ENCODE data around the gene IQCF6.
"Not testable (repeated sequence)": the region's sequence is repeated elsewhere in the genome, so short reads cannot be mapped to it uniquely, and the experiment has no call there.

The IQCF6 gene

DNA sequence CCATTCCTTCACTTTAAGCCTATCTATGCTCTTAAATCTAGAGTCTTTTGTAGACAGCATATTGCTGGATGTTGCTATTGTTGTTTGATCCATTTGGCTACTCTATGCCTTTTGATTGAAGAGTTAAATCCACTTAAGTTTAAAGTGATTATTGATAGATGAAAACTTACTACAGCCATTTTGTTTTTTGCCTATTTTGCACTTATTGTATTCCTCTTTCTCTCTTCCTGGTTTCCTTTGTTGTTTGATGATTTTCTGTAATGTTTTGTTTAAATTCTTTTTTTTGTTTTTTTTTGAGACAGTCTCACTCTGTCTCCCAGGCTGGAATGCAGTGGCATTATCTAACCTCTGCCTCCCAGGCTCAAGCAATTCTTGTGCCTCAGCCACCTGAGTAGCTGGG lies 19.8 kb downstream of the IQCF6 start:
- no peaks in the 10 kb centered on the region for H3K27me3 ChIP-seq (ENCODE audit: insufficient read depth, poor library complexity, severe bottlenecking)
- H3K27ac ChIP-seq (replicated peaks), result no peak overlapping the region
- TF ChIP-seq POLR2AphosphoS5 (IDR thresholded peaks at IDR 0.05; ENCODE audit: low read depth) (no peak), GABPA (IDR thresholded peaks at IDR 0.05; ENCODE audit: low read depth) (no peak), SPI1 (IDR thresholded peaks at IDR 0.05; ENCODE audit: borderline replicate concordance, low read depth) (no peak)
- TF ChIP-seq, protein P1, sequence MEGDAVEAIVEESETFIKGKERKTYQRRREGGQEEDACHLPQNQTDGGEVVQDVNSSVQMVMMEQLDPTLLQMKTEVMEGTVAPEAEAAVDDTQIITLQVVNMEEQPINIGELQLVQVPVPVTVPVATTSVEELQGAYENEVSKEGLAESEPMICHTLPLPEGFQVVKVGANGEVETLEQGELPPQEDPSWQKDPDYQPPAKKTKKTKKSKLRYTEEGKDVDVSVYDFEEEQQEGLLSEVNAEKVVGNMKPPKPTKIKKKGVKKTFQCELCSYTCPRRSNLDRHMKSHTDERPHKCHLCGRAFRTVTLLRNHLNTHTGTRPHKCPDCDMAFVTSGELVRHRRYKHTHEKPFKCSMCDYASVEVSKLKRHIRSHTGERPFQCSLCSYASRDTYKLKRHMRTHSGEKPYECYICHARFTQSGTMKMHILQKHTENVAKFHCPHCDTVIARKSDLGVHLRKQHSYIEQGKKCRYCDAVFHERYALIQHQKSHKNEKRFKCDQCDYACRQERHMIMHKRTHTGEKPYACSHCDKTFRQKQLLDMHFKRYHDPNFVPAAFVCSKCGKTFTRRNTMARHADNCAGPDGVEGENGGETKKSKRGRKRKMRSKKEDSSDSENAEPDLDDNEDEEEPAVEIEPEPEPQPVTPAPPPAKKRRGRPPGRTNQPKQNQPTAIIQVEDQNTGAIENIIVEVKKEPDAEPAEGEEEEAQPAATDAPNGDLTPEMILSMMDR (IDR thresholded peaks at IDR 0.05; ENCODE audit: insufficient read depth, low read length), result no peak
- TF ChIP-seq, protein P2, sequence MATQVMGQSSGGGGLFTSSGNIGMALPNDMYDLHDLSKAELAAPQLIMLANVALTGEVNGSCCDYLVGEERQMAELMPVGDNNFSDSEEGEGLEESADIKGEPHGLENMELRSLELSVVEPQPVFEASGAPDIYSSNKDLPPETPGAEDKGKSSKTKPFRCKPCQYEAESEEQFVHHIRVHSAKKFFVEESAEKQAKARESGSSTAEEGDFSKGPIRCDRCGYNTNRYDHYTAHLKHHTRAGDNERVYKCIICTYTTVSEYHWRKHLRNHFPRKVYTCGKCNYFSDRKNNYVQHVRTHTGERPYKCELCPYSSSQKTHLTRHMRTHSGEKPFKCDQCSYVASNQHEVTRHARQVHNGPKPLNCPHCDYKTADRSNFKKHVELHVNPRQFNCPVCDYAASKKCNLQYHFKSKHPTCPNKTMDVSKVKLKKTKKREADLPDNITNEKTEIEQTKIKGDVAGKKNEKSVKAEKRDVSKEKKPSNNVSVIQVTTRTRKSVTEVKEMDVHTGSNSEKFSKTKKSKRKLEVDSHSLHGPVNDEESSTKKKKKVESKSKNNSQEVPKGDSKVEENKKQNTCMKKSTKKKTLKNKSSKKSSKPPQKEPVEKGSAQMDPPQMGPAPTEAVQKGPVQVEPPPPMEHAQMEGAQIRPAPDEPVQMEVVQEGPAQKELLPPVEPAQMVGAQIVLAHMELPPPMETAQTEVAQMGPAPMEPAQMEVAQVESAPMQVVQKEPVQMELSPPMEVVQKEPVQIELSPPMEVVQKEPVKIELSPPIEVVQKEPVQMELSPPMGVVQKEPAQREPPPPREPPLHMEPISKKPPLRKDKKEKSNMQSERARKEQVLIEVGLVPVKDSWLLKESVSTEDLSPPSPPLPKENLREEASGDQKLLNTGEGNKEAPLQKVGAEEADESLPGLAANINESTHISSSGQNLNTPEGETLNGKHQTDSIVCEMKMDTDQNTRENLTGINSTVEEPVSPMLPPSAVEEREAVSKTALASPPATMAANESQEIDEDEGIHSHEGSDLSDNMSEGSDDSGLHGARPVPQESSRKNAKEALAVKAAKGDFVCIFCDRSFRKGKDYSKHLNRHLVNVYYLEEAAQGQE (IDR thresholded peaks at IDR 0.05; ENCODE audit: insufficient replicate concordance, low read depth), result no peak
- DNase-seq (ENCODE audit: low read depth in 1 of 2, low spot score in 1 of 2), result no peak
- H3K4me3 ChIP-seq (replicated peaks; ENCODE audit: insufficient read depth, low read length), result no peak overlapping the region

DNA sequence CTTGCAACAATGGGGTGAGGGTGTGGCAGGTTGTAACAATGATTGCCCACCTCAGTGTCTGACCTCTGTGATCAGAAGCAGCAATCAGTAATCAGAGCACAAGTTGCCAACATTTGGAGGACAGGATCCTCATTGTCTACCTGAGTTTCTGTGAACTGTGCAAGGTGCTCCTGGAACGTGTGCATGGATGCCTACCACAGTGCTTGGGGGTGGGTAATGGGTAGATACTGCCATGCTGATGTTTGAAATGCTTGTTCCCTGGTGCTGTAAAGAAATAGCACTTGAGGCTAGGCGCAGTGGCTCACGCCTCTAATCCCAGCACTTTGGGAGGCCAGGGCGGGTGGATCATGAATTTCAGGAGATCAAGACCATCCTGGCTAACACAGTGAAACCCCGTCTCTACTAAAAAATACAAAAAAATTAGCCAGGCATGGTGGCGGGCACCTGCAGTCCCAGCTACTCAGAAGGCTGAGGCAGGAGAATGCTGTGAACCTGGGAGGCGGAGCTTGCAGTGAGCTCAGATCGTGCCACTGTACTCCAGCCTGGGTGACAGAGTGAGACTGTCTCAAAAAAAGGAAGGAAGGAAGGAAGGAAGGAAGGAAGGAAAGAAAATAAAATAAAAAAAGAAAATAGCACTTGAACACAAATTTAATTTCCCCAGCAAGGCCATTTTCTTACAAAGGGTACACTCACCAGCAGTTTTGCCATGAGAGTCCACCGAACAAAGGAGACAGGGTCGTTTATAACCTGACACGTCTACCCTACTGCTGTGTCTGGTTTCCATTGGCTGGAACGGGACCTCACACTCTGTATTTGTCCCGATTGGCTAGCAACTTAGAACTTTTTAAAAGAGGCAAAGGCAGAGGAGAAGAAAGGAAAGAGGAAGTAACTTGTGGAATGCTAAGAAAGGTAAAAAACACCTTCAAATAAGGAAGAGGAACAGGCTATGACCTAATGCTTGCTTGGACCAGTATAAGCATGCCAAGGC lies 25.0 kb downstream of the IQCF6 start:
- H3K27ac ChIP-seq (replicated peaks); H3K4me3 ChIP-seq (replicated peaks; ENCODE audit: insufficient read depth, low read length); DNase-seq (ENCODE audit: low read depth in 1 of 2, low spot score in 1 of 2): not testable (repeated sequence)

DNA sequence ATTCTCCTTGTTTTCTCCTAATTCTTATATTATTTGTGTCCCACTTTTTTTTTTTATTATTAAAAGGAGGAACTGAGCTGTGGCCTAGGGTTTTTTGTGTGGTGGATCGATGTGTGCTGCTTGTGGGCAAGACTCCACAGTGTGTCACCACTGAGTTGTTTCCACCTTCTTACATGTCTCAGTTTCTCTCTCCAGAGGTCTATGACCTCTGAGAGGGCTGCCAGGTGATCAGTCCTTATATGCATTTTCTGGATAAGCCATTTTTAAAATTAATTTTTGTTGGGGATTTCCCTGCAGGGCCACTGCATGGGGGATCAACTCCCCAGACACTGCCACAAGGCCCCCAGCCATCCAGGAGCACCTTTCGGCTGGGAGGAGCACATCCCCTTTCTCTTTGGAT lies 27.8 kb downstream of the IQCF6 start:
- Histone ChIP-seq H3K4me3 (replicated peaks; ENCODE audit: insufficient read depth, low read length) (no peak overlapping the region), H3K27me3 (ENCODE audit: insufficient read depth, poor library complexity, severe bottlenecking) (no peaks in the 10 kb centered on the region), H3K27ac (replicated peaks) (no peak overlapping the region)
- TF ChIP-seq, protein P1 (IDR thresholded peaks at IDR 0.05; ENCODE audit: insufficient read depth, low read length), result no peak
- no peak for TF ChIP-seq SPI1 (IDR thresholded peaks at IDR 0.05; ENCODE audit: borderline replicate concordance, low read depth)
- no peak for DNase-seq (ENCODE audit: low read depth in 1 of 2, low spot score in 1 of 2)

More for the DNA sequence above, 25.0 kb downstream of the IQCF6 start:
- H3K27me3 ChIP-seq (ENCODE audit: insufficient read depth, poor library complexity, severe bottlenecking), result not testable (repeated sequence)

DNA sequence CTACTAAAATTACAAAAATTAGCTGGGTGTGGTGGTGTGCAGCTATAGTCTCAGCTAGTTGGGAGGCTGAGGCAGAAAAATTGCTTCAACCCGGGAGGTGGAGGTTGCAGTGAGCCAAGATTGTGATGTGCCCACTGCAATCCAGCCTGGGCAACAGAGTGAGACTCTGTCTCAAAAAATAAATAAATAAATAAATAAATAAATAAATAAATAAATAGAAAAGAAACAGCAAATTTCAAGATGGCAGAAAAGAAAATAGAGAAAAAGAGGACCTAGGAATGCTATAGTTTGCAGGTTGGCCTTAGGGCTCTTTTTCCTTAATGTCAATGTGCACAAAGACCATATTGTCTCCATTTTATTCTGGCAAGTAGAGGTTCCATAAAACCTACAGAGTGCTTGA lies 28.2 kb downstream of the IQCF6 start:
- TF ChIP-seq GABPA (IDR thresholded peaks at IDR 0.05; ENCODE audit: low read depth) (no peak), SPI1 (IDR thresholded peaks at IDR 0.05; ENCODE audit: borderline replicate concordance, low read depth) (no peak), POLR2AphosphoS5 (IDR thresholded peaks at IDR 0.05; ENCODE audit: low read depth) (no peak)
- TF ChIP-seq, protein P2 (IDR thresholded peaks at IDR 0.05; ENCODE audit: insufficient replicate concordance, low read depth), result no peak
- TF ChIP-seq, protein P1 (IDR thresholded peaks at IDR 0.05; ENCODE audit: insufficient read depth, low read length), result no peak
- Histone ChIP-seq H3K27ac (replicated peaks) (no peak overlapping the region), H3K27me3 (ENCODE audit: insufficient read depth, poor library complexity, severe bottlenecking) (no peaks in the 10 kb centered on the region), H3K4me3 (replicated peaks; ENCODE audit: insufficient read depth, low read length) (no peak overlapping the region)
- no peak for DNase-seq (ENCODE audit: low read depth in 1 of 2, low spot score in 1 of 2)

Data from HL-60 (cell line).